Epithelial cell of esophagus (primary cell): ENCODE results near the gene PAQR4.
"Not testable (repeated sequence)": the region's sequence is repeated elsewhere in the genome, so short reads cannot be mapped to it uniquely, and the experiment has no call there.

ENCODE experiments used
- DNase-seq: peaks from one replicate; pipeline ENCODE4 v3.0.0; 2010; ENCODE audit warnings: low read depth
- H3K4me3 ChIP-seq: 2 replicates; pipeline ENCODE4 v1.5.1; 2011; ENCODE audit warnings: mild to moderate bottlenecking, low read length, control low read depth
- CTCF ChIP-seq: IDR thresholded peaks from 2 replicates; pipeline ENCODE4 v1.5.1; 2011; ENCODE audit warnings: low read depth, mild to moderate bottlenecking, low read length, control low read depth, inconsistent platforms; ENCODE audit not compliant: insufficient read depth; ENCODE audit errors: missing control alignments

Gene PAQR4

GRCh38 chr16:2934450-2934849, 34.7 kb upstream of the PAQR4 start:
- no peak for TF ChIP-seq CTCF
- DNase-seq: no peak
- no peak overlapping the region for H3K4me3 ChIP-seq

- no peak for TF ChIP-seq CTCF
- DNase-seq: no peak
- H3K4me3 ChIP-seq: no peak overlapping the region
Measured at GRCh38 chr16:2936436-2937011, 32.6 kb upstream of the PAQR4 start.

- H3K4me3 ChIP-seq: no peak overlapping the region
- no peak for TF ChIP-seq CTCF
- no peak for DNase-seq
Measured at GRCh38 chr16:2937170-2937569, 32.0 kb upstream of the PAQR4 start.

GRCh38 chr16:2938206-2938605, 30.9 kb upstream of the PAQR4 start:
- DNase-seq: no peak
- H3K4me3 ChIP-seq: no peak overlapping the region
- TF ChIP-seq CTCF: no peak

- H3K4me3 ChIP-seq: no peak overlapping the region
- DNase-seq: no peak
- TF ChIP-seq CTCF: no peak
Measured at GRCh38 chr16:2939968-2940367, 29.2 kb upstream of the PAQR4 start.

GRCh38 chr16:2942045-2942444, 27.1 kb upstream of the PAQR4 start:
- no peak overlapping the region for H3K4me3 ChIP-seq
- DNase-seq: no peak
- no peak for TF ChIP-seq CTCF

- not testable (repeated sequence) for DNase-seq, H3K4me3 ChIP-seq
Measured at GRCh38 chr16:2943716-2944115, 25.4 kb upstream of the PAQR4 start.
